HUES48 (cell line): Measurements from ENCODE around the gene MYO5A.

Source experiments
- H3K27ac ChIP-seq: one replicate; pipeline ENCODE4 v1.7.0; 2013; ENCODE audit warnings: low read depth, low read length, inconsistent platforms
- H3K27me3 ChIP-seq: 2 replicates; pipeline ENCODE4 v1.6.1; 2013; ENCODE audit warnings: mild to moderate bottlenecking, low read length; ENCODE audit not compliant: control insufficient read depth, insufficient read depth
- H3K36me3 ChIP-seq: 2 replicates; pipeline ENCODE4 v1.6.1; 2013; ENCODE audit warnings: low read length; ENCODE audit not compliant: control insufficient read depth, insufficient read depth
- H3K4me1 ChIP-seq: 2 replicates; pipeline ENCODE4 v1.6.1; 2013; ENCODE audit warnings: mild to moderate bottlenecking, low read length; ENCODE audit not compliant: control insufficient read depth, insufficient read depth
- H3K4me3 ChIP-seq: 2 replicates; pipeline ENCODE4 v1.5.1; 2013; ENCODE audit warnings: mild to moderate bottlenecking, low read depth, low read length
- H3K9ac ChIP-seq: 2 replicates; pipeline ENCODE4 v1.6.1; 2013; ENCODE audit warnings: mild to moderate bottlenecking, low read depth, low read length, moderate library complexity
- H3K9me3 ChIP-seq: 2 replicates; pipeline ENCODE4 v1.6.1; 2013; ENCODE audit warnings: low read length; ENCODE audit not compliant: control insufficient read depth, insufficient read depth

MYO5A gene

GRCh38 chr15:52329987-52330386 lies 198.7 kb downstream of the MYO5A start:
- H3K4me3 ChIP-seq = no peak overlapping the region
- no peak overlapping the region for H3K27ac ChIP-seq
- H3K9me3 ChIP-seq = no peaks in the 10 kb centered on the region
- peaks cover 30% of the 10 kb centered on the region for H3K36me3 ChIP-seq
- no peaks in the 10 kb centered on the region for H3K4me1 ChIP-seq
- H3K27me3 ChIP-seq = no peaks in the 10 kb centered on the region
- no peak overlapping the region for H3K9ac ChIP-seq

- Histone ChIP-seq H3K27ac (no peak overlapping the region), H3K9me3 (no peaks in the 10 kb centered on the region), H3K27me3 (no peaks in the 10 kb centered on the region), H3K9ac (no peak overlapping the region), H3K36me3 (peaks cover 24% of the 10 kb centered on the region), H3K4me1 (no peaks in the 10 kb centered on the region), H3K4me3 (no peak overlapping the region)
Measured at GRCh38 chr15:52329150-52329549, 199.5 kb downstream of the MYO5A start.

GRCh38 chr15:52328680-52329079 lies 200.0 kb downstream of the MYO5A start:
- peaks cover 24% of the 10 kb centered on the region for H3K36me3 ChIP-seq
- H3K27ac ChIP-seq = no peak overlapping the region
- no peaks in the 10 kb centered on the region for H3K9me3 ChIP-seq
- no peak overlapping the region; the same call in 1 of the 2 replicates for H3K9ac ChIP-seq
- no peaks in the 10 kb centered on the region for H3K27me3 ChIP-seq
- no peaks in the 10 kb centered on the region for H3K4me1 ChIP-seq
- H3K4me3 ChIP-seq = no peak overlapping the region

- Histone ChIP-seq H3K4me3 (no peak overlapping the region), H3K4me1 (no peaks in the 10 kb centered on the region), H3K27me3 (no peaks in the 10 kb centered on the region), H3K9me3 (no peaks in the 10 kb centered on the region), H3K9ac (no peak overlapping the region), H3K27ac (no peak overlapping the region), H3K36me3 (peaks cover 27% of the 10 kb centered on the region)
Measured at GRCh38 chr15:52326756-52327155, 201.9 kb downstream of the MYO5A start.

GRCh38 chr15:52324109-52324508 lies 204.6 kb downstream of the MYO5A start:
- no peaks in the 10 kb centered on the region for H3K27me3 ChIP-seq
- H3K27ac ChIP-seq = no peak overlapping the region
- no peaks in the 10 kb centered on the region for H3K4me1 ChIP-seq
- H3K4me3 ChIP-seq = no peak overlapping the region
- H3K9me3 ChIP-seq = no peaks in the 10 kb centered on the region
- H3K9ac ChIP-seq = no peak overlapping the region
- peaks cover 27% of the 10 kb centered on the region for H3K36me3 ChIP-seq

- H3K27ac ChIP-seq = no peak overlapping the region
- H3K36me3 ChIP-seq = peaks cover 29% of the 10 kb centered on the region
- H3K9ac ChIP-seq = no peak overlapping the region
- no peaks in the 10 kb centered on the region for H3K4me1 ChIP-seq
- H3K9me3 ChIP-seq = no peaks in the 10 kb centered on the region
- no peaks in the 10 kb centered on the region for H3K27me3 ChIP-seq
- H3K4me3 ChIP-seq = no peak overlapping the region
Measured at GRCh38 chr15:52318729-52319500, 209.8 kb downstream of the MYO5A start.

GRCh38 chr15:52317688-52318087 lies 211.0 kb downstream of the MYO5A start:
- Histone ChIP-seq H3K27me3 (no peaks in the 10 kb centered on the region), H3K9me3 (no peaks in the 10 kb centered on the region), H3K36me3 (peaks cover 39% of the 10 kb centered on the region), H3K9ac (no peak overlapping the region), H3K4me3 (no peak overlapping the region), H3K27ac (no peak overlapping the region), H3K4me1 (no peaks in the 10 kb centered on the region)

GRCh38 chr15:52317022-52317421 lies 211.7 kb downstream of the MYO5A start:
- no peak overlapping the region for H3K27ac ChIP-seq
- no peaks in the 10 kb centered on the region for H3K27me3 ChIP-seq
- H3K4me3 ChIP-seq = no peak overlapping the region
- no peaks in the 10 kb centered on the region for H3K4me1 ChIP-seq
- peaks cover 38% of the 10 kb centered on the region for H3K36me3 ChIP-seq
- H3K9ac ChIP-seq = no peak overlapping the region
- H3K9me3 ChIP-seq = no peaks in the 10 kb centered on the region

- no peak overlapping the region for H3K9ac ChIP-seq
- no peaks in the 10 kb centered on the region for H3K9me3 ChIP-seq
- no peak overlapping the region for H3K4me3 ChIP-seq
- H3K27me3 ChIP-seq = no peaks in the 10 kb centered on the region
- H3K36me3 ChIP-seq = peaks cover 12% of the 10 kb centered on the region
- no peaks in the 10 kb centered on the region for H3K4me1 ChIP-seq
- no peak overlapping the region for H3K27ac ChIP-seq
Measured at GRCh38 chr15:52309154-52309548, 219.5 kb downstream of the MYO5A start.

GRCh38 chr15:52308446-52309153 lies 220.1 kb downstream of the MYO5A start:
- Histone ChIP-seq H3K4me1 (no peaks in the 10 kb centered on the region; the same call in 1 of the 2 replicates), H3K4me3 (no peak overlapping the region), H3K9ac (no peak overlapping the region), H3K27me3 (no peaks in the 10 kb centered on the region), H3K36me3 (peaks cover 7% of the 10 kb centered on the region), H3K27ac (no peak overlapping the region), H3K9me3 (no peaks in the 10 kb centered on the region)

GRCh38 chr15:52307847-52308246 lies 220.8 kb downstream of the MYO5A start:
- no peaks in the 10 kb centered on the region for H3K27me3 ChIP-seq
- no peak overlapping the region for H3K9ac ChIP-seq
- no peak overlapping the region for H3K27ac ChIP-seq
- H3K36me3 ChIP-seq = no peaks in the 10 kb centered on the region
- H3K9me3 ChIP-seq = no peaks in the 10 kb centered on the region
- H3K4me3 ChIP-seq = no peak overlapping the region
- H3K4me1 ChIP-seq = peaks cover 7% of the 10 kb centered on the region; the same call in 1 of the 2 replicates
